ENCODE results near the gene LUZP1. TPM values are rescaled to one million over a fixed set of nuclear protein-coding genes. Genes with fewer than 3 reads are reported as not detected.

The LUZP1 gene
- total RNA-seq, 8 experiments from 2014 or later = 11.7 to 31.1 (median 17.7) TPM

GRCh38 chr1:23135268-23135667, 33.4 kb downstream of the LUZP1 start:
- Histone ChIP-seq H3K4me3 (no peak overlapping the region), H3K4me1 (replicated peaks in 1 of 2) (no peaks in the 10 kb centered on the region), H3K27ac (no peak overlapping the region)
- in situ Hi-C loops (cut with MboI; ENCODE audit: low pct_unique_long_range_greater_than_20kb in 2 of 9, low sequenced_read_pairs in 9 of 9, unreplicated experiment in 9 of 9) = no loop called here
- 5 to 100% (median 93%) methylated on average over 1 to 2 of the region's 2 CpGs; no CpG with 5 or more reads in 1 of the 10 experiments for WGBS, 10 experiments
- peak in 3 of 8 experiments; percentile 50 to 89 (median 87) for ATAC-seq (replicated peaks in 6 of 8)

- Histone ChIP-seq H3K4me1 (replicated peaks in 1 of 2) (no peaks in the 10 kb centered on the region), H3K4me3 (no peak overlapping the region), H3K27ac (no peak overlapping the region)
- no peak for ATAC-seq (replicated peaks in 6 of 8)
- in situ Hi-C loops (cut with MboI; ENCODE audit: low pct_unique_long_range_greater_than_20kb in 2 of 9, low sequenced_read_pairs in 9 of 9, unreplicated experiment in 9 of 9) = no loop called here
- 43 to 100% (median 94%) methylated on average over 1 to 4 of the region's 4 CpGs; no CpG with 5 or more reads in 5 of the 10 experiments for WGBS, 10 experiments
Observed at GRCh38 chr1:23134055-23134454, 34.6 kb downstream of the LUZP1 start.

- Histone ChIP-seq H3K4me1 (replicated peaks in 1 of 2) (no peaks in the 10 kb centered on the region), H3K4me3 (no peak overlapping the region), H3K27ac (no peak overlapping the region)
- no peak for ATAC-seq (replicated peaks in 6 of 8)
- in situ Hi-C loops (cut with MboI; ENCODE audit: low pct_unique_long_range_greater_than_20kb in 2 of 9, low sequenced_read_pairs in 9 of 9, unreplicated experiment in 9 of 9) = no loop called here
- WGBS, 10 experiments = 93 to 100% (median 100%) methylated on average over 1 to 5 of the region's 5 CpGs; no CpG with 5 or more reads in 1 of the 10 experiments
Observed at GRCh38 chr1:23133587-23133986, 35.1 kb downstream of the LUZP1 start.

GRCh38 chr1:23132033-23132432, 36.6 kb downstream of the LUZP1 start:
- WGBS, 10 experiments = 45 to 100% (median 79%) methylated on average over 1 of the region's 1 CpG; no CpG with 5 or more reads in 2 of the 10 experiments
- in situ Hi-C loops (cut with MboI; ENCODE audit: low pct_unique_long_range_greater_than_20kb in 2 of 9, low sequenced_read_pairs in 9 of 9, unreplicated experiment in 9 of 9) = no loop called here
- Histone ChIP-seq H3K4me3 (no peak overlapping the region), H3K4me1 (replicated peaks in 1 of 2) (no peaks in the 10 kb centered on the region), H3K27ac (no peak overlapping the region)
- no peak for ATAC-seq (replicated peaks in 6 of 8)

GRCh38 chr1:23129846-23130245, 38.8 kb downstream of the LUZP1 start:
- Histone ChIP-seq H3K27ac (no peak overlapping the region), H3K4me3 (no peak overlapping the region), H3K4me1 (replicated peaks in 1 of 2) (no peaks in the 10 kb centered on the region)
- in situ Hi-C loops (cut with MboI; ENCODE audit: low pct_unique_long_range_greater_than_20kb in 2 of 9, low sequenced_read_pairs in 9 of 9, unreplicated experiment in 9 of 9) = no loop called here
- ATAC-seq (replicated peaks in 6 of 8) = no peak

- no peak overlapping the region for H3K27ac ChIP-seq
- peak in 1 of 8 experiments; percentile 24 for ATAC-seq (replicated peaks in 6 of 8)
- WGBS, 10 experiments = 76 to 100% (median 91%) methylated on average over 1 to 3 of the region's 3 CpGs; no CpG with 5 or more reads in 3 of the 10 experiments
- H3K4me1 ChIP-seq (replicated peaks in 1 of 2) = peaks cover 0 to 2% of the 10 kb centered on the region in 2 donors
- H3K4me3 ChIP-seq = no peak overlapping the region
- in situ Hi-C loops (cut with MboI; ENCODE audit: low pct_unique_long_range_greater_than_20kb in 2 of 9, low sequenced_read_pairs in 9 of 9, unreplicated experiment in 9 of 9) = no loop called here
Observed at GRCh38 chr1:23126801-23127200, 41.9 kb downstream of the LUZP1 start.

- H3K27ac ChIP-seq = no peak overlapping the region
- in situ Hi-C loops (cut with MboI; ENCODE audit: low pct_unique_long_range_greater_than_20kb in 2 of 9, low sequenced_read_pairs in 9 of 9, unreplicated experiment in 9 of 9) = no loop called here
Observed at GRCh38 chr1:23126200-23126599, 42.5 kb downstream of the LUZP1 start.

GRCh38 chr1:23125489-23125888, 43.2 kb downstream of the LUZP1 start:
- no peak for ATAC-seq (replicated peaks in 6 of 8)
- in situ Hi-C loops (cut with MboI; ENCODE audit: low pct_unique_long_range_greater_than_20kb in 2 of 9, low sequenced_read_pairs in 9 of 9, unreplicated experiment in 9 of 9) = no loop called here
- H3K4me3 ChIP-seq = no peak overlapping the region
- WGBS, 10 experiments = 66 to 100% (median 96%) methylated on average over 1 to 4 of the region's 4 CpGs
- no peak overlapping the region for H3K27ac ChIP-seq
- peaks cover 0 to 2% of the 10 kb centered on the region in 2 donors for H3K4me1 ChIP-seq (replicated peaks in 1 of 2)

More at GRCh38 chr1:23126200-23126599, 42.5 kb downstream of the LUZP1 start:
- WGBS, 10 experiments = 50 to 100% (median 83%) methylated on average over 1 of the region's 1 CpG; no CpG with 5 or more reads in 4 of the 10 experiments
- no peak for ATAC-seq (replicated peaks in 6 of 8)
- Histone ChIP-seq H3K4me3 (no peak overlapping the region), H3K4me1 (replicated peaks in 1 of 2) (peaks cover 0 to 2% of the 10 kb centered on the region in 2 donors)

GRCh38 chr1:23124259-23125026, 44.2 kb downstream of the LUZP1 start:
- WGBS, 10 experiments = 67 to 100% (median 95%) methylated on average over 1 to 4 of the region's 4 CpGs

GRCh38 chr1:23123528-23123927, 45.1 kb downstream of the LUZP1 start:
- in situ Hi-C loops (cut with MboI; ENCODE audit: low pct_unique_long_range_greater_than_20kb in 2 of 9, low sequenced_read_pairs in 9 of 9, unreplicated experiment in 9 of 9) = no loop called here
- H3K4me3 ChIP-seq = no peak overlapping the region
- H3K27ac ChIP-seq = no peak overlapping the region
- peaks cover 0 to 2% of the 10 kb centered on the region in 2 donors for H3K4me1 ChIP-seq (replicated peaks in 1 of 2)
- ATAC-seq (replicated peaks in 6 of 8) = no peak

More at GRCh38 chr1:23124259-23125026, 44.2 kb downstream of the LUZP1 start:
- no peak for ATAC-seq (replicated peaks in 6 of 8)
- Histone ChIP-seq H3K27ac (no peak overlapping the region), H3K4me3 (no peak overlapping the region), H3K4me1 (replicated peaks in 1 of 2) (peaks cover 0 to 2% of the 10 kb centered on the region in 2 donors)
- in situ Hi-C loops (cut with MboI; ENCODE audit: low pct_unique_long_range_greater_than_20kb in 2 of 9, low sequenced_read_pairs in 9 of 9, unreplicated experiment in 9 of 9) = no loop called here

GRCh38 chr1:23122796-23123195, 45.9 kb downstream of the LUZP1 start:
- 15 to 73% (median 60%) methylated on average over 1 to 4 of the region's 4 CpGs; no CpG with 5 or more reads in 1 of the 10 experiments for WGBS, 10 experiments
- Histone ChIP-seq H3K4me1 (replicated peaks in 1 of 2) (peaks cover 0 to 2% of the 10 kb centered on the region in 2 donors), H3K4me3 (no peak overlapping the region), H3K27ac (no peak overlapping the region)
- in situ Hi-C loops (cut with MboI; ENCODE audit: low pct_unique_long_range_greater_than_20kb in 2 of 9, low sequenced_read_pairs in 9 of 9, unreplicated experiment in 9 of 9) = no loop called here
- ATAC-seq (replicated peaks in 6 of 8) = no peak

GRCh38 chr1:23122023-23122748, 46.5 kb downstream of the LUZP1 start:
- ATAC-seq (replicated peaks in 6 of 8) = peak in 2 of 8 experiments; percentile 31 to 56
- no peak overlapping the region for H3K27ac ChIP-seq
- 0 to 80% (median 66%) methylated on average over 1 to 4 of the region's 4 CpGs for WGBS, 10 experiments
- H3K4me3 ChIP-seq = no peak overlapping the region
- H3K4me1 ChIP-seq (replicated peaks in 1 of 2) = peaks cover 0 to 2% of the 10 kb centered on the region in 2 donors
- in situ Hi-C loops (cut with MboI; ENCODE audit: low pct_unique_long_range_greater_than_20kb in 2 of 9, low sequenced_read_pairs in 9 of 9, unreplicated experiment in 9 of 9) = no loop called here

- 83 to 100% (median 94%) methylated on average over 2 to 3 of the region's 3 CpGs; no CpG with 5 or more reads in 1 of the 10 experiments for WGBS, 10 experiments
- H3K27ac ChIP-seq = no peak overlapping the region
- no peak for ATAC-seq (replicated peaks in 6 of 8)
- peaks cover 5 to 6% of the 10 kb centered on the region in 2 donors for H3K4me1 ChIP-seq (replicated peaks in 1 of 2)
- no peak overlapping the region for H3K4me3 ChIP-seq
- in situ Hi-C loops (cut with MboI; ENCODE audit: low pct_unique_long_range_greater_than_20kb in 2 of 9, low sequenced_read_pairs in 9 of 9, unreplicated experiment in 9 of 9) = no loop called here
Observed at GRCh38 chr1:23120383-23120782, 48.3 kb downstream of the LUZP1 start.
